Lower lobe of right lung (tissue), 2 donors: ENCODE data around the gene ARHGAP32. TPM values are rescaled to one million over a fixed set of nuclear protein-coding genes. Genes with fewer than 3 reads are reported as not detected.

ENCODE experiments used
- ATAC-seq, 2 donors: fragments of 200-7000 bp; cut with Tn5 transposase; one replicate each; pipeline ENCODE4 v1.9.1; 2020 to 2022; ENCODE audit warnings: mild to moderate bottlenecking in 2 of 2, moderate library complexity in 2 of 2
- DNase-seq: peaks from one replicate; pipeline ENCODE4 v3.0.0-alpha.2; 2020
- H3K27ac ChIP-seq: fragments of 200-600 bp; one replicate; pipeline ENCODE4 v1.8.0; 2022
- H3K27me3 ChIP-seq: fragments of 200-600 bp; one replicate; pipeline ENCODE4 v1.8.0; 2022; ENCODE audit warnings: low read depth
- H3K36me3 ChIP-seq: fragments of 200-600 bp; one replicate; pipeline ENCODE4 v1.8.0; 2022; ENCODE audit warnings: mild to moderate bottlenecking
- H3K4me1 ChIP-seq: fragments of 200-600 bp; one replicate; pipeline ENCODE4 v1.8.0; 2022
- H3K4me3 ChIP-seq: fragments of 200-600 bp; one replicate; pipeline ENCODE4 v1.8.0; 2022; ENCODE audit warnings: mild to moderate bottlenecking
- H3K9me3 ChIP-seq: fragments of 200-600 bp; one replicate; pipeline ENCODE4 v1.8.0; 2022
- CTCF ChIP-seq: fragments of 200-600 bp; IDR thresholded peaks from one replicate; pipeline ENCODE4 v1.8.0; 2022; ENCODE audit warnings: antibody characterized with exemption, mild to moderate bottlenecking
- intact Hi-C: fragments of 100-400 bp; cut with DNase I; formaldehyde crosslinking; loops from one replicate; pipeline ENCODE4 v1.11.0; 2022
- total RNA-seq: library from RNA; stranded (reverse); fragmentation: NEBNext Ultra II Directional; extraction: Animal tissue kit (Norgen Biotek cat#: 25700); gene quantifications from one replicate; pipeline ENCODE4 v1.2.1, GENCODE V29; 2021
- donor health status: DM: no; HTN: yes; CAD: no; lungs with severe emphysema.

ARHGAP32 gene
- total RNA-seq, 1 donor from 2014 or later = 27.9 TPM

DNA sequence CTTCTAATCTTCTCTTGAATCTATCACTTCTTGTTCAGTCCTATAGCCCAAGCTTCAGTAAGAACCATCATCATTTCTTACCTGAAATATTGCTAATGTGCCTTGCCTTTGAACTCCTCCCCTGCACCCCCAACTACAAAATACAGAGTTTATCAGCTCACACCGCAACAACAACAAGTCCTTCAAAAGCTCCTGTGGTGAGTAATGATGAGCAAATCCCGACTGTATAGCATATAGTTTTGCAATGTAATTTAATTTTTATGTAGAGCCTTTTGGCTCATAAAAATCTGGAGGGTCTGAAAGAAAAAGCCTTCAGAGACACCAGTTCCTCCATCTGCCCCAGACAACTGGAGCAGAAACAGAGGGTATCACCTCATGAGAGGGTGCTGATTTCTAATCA is 124.7 kb downstream of the ARHGAP32 start:
- DNase-seq = no peak
- no peak for ATAC-seq
- TF ChIP-seq CTCF = no peak
- intact Hi-C loops = no loop called here
- Histone ChIP-seq H3K27me3 (no peaks in the 10 kb centered on the region), H3K9me3 (no peaks in the 10 kb centered on the region), H3K4me3 (no peak overlapping the region), H3K27ac (no peak overlapping the region), H3K36me3 (peaks cover 15% of the 10 kb centered on the region), H3K4me1 (no peaks in the 10 kb centered on the region)

DNA sequence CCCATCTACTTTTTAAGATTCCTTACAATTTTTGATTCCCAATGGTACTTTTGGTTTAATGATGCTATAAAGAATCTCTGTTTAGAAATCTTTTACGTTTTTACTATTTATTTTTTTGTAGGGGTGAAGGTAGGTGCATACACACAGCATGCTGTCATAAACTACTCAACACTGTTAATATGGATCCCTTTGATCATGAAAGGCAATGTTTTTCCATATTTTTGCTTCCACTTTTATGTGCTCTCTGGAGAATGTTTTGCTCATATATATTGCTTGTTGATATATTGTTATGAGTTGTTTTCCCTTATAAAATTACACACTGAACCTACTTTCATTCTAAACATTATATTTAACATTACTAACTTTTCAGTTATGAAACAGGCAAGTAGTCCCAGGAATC is 125.9 kb downstream of the ARHGAP32 start:
- no peaks in the 10 kb centered on the region for H3K4me1 ChIP-seq
- intact Hi-C loops = no loop called here
- ATAC-seq (no peak), DNase-seq (no peak)
- no peaks in the 10 kb centered on the region for H3K27me3 ChIP-seq
- H3K27ac ChIP-seq = no peak overlapping the region
- no peaks in the 10 kb centered on the region for H3K9me3 ChIP-seq
- no peak for TF ChIP-seq CTCF
- H3K36me3 ChIP-seq = peaks cover 23% of the 10 kb centered on the region
- H3K4me3 ChIP-seq = no peak overlapping the region

- H3K27me3 ChIP-seq = no peaks in the 10 kb centered on the region
- no peaks in the 10 kb centered on the region for H3K4me1 ChIP-seq
- no peaks in the 10 kb centered on the region for H3K9me3 ChIP-seq
- DNase-seq (no peak), ATAC-seq (no peak)
- intact Hi-C loops = no loop called here
- no peak for TF ChIP-seq CTCF
- no peak overlapping the region for H3K27ac ChIP-seq
- peaks cover 23% of the 10 kb centered on the region for H3K36me3 ChIP-seq
- H3K4me3 ChIP-seq = no peak overlapping the region
Measured at GRCh38 chr11:129063118-129063517, 129.0 kb downstream of the ARHGAP32 start.

DNA sequence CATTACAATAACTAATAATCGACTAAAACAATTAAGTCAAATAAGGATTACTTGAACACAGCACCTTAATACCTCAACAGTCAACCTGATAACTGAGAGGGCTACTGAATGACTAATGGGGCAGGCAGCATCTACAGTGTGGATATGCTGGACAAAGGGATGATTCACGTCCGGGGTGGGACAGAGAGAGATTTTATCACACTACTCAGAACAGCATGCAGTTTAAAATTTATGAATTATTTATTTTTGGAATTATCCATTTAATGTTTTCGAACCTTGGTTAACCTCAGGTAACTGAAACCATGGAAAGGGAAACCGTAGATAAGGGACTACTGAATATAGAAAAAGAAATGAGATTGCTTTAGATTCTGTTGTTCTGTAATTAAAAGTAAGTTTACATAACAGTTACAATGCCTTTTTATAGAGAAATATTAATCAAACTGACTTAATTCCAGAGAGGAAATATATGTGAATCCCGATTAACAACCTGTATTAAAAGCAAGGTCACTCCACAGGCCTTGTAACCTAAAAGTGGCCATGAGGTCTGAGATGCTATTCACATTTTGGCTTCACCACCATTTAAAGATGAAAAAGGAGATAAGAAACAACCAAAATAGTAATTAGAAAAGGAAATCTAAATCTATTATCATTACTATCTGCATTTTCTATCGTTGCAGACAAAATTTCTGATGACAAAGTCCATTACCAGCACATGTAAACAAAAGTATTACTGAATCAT is 130.5 kb downstream of the ARHGAP32 start:
- no peaks in the 10 kb centered on the region for H3K9me3 ChIP-seq
- intact Hi-C loops = no loop called here
- H3K27ac ChIP-seq = no peak overlapping the region
- H3K4me3 ChIP-seq = no peak overlapping the region
- no peak for ATAC-seq
- H3K36me3 ChIP-seq = peaks cover 23% of the 10 kb centered on the region
- no peak for TF ChIP-seq CTCF
- H3K4me1 ChIP-seq = no peaks in the 10 kb centered on the region
- no peaks in the 10 kb centered on the region for H3K27me3 ChIP-seq
- DNase-seq = no peak

DNA sequence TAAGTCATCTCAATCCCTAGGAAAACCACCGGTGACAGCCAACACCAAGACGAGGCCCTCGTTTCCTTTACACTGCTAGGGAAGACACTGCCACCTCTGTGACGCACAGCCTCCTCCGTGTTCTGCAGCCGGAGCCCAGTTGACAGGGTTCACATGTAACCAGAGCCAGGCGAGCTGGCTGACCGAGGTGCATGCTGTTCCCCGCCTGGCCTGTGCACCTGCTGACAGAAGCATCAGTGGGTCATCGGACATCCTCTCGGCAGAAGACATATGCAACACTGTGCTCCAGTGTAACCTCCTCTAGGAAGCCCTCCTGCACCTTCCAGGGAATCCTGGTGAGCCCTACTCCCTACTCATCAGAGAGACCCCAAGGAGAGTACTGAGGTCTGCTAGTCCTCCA is 135.2 kb downstream of the ARHGAP32 start:
- intact Hi-C loops = no loop called here
- Histone ChIP-seq H3K9me3 (no peaks in the 10 kb centered on the region), H3K36me3 (peaks cover 7% of the 10 kb centered on the region), H3K27me3 (no peaks in the 10 kb centered on the region), H3K27ac (no peak overlapping the region), H3K4me1 (no peaks in the 10 kb centered on the region), H3K4me3 (no peak overlapping the region)
- TF ChIP-seq CTCF = no peak
- ATAC-seq (no peak), DNase-seq (no peak)
